NCI-H1417 (cell line): ENCODE data around the gene LGI4.

Experiments used
- DNase-seq, 3 experiments: peaks; one replicate each; lab custom pipeline; 2025; lab: John Stamatoyannopoulos, UW

LGI4 gene

DNA sequence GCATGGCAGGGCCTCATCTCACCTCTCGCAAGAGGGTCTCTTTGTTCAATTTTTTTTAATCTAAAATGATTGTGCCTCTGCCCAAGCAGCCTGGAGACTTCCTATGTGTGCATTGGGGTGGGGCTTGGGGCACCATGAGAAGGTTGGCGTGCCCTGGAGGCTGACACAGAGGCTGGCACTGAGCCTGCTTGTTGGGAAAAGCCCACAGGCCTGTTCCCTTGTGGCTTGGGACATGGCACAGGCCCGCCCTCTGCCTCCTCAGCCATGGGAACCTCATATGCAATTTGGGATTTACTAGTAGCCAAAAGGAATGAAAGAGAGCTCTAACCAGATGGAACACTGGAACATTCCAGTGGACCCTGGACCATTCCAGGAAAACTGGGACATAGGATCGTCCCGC lies 11.3 kb downstream of the LGI4 start:
- DNase-seq: no peak

DNA sequence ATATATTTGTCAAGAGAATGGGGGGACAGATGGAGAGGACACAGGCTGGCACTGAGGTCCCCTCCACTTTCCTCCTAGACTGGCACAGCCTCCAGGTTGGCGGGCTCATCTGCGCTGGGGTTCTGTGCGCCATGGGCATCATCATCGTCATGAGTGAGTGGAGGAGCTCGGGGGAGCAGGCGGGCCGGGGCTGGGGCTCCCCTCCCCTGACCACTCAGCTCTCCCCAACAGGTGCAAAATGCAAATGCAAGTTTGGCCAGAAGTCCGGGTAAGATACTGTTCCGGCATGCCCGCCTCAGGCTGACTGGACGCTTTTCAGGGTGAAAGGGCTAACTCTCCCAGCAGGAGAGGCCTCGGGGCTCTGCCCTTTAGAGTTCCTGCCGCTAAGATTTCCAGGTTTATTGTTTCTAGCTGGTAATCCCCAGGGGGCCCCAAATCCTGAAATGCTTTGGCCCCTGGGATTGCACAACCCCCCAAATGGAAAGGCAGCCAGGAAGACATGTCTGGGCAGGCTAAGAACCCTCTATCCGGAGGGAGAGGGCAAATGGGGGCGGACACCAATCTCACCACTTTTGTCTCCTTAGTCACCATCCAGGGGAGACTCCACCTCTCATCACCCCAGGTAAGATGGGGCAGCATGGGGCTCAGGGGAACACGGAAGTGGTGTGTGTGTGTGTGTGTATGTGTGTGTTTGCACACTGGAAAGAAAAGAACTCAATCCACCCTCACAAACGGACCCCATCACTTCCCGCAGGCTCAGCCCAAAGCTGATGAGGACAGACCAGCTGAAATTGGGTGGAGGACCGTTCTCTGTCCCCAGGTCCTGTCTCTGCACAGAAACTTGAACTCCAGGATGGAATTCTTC lies 11.9 kb downstream of the LGI4 start:
- no peak for DNase-seq

DNA sequence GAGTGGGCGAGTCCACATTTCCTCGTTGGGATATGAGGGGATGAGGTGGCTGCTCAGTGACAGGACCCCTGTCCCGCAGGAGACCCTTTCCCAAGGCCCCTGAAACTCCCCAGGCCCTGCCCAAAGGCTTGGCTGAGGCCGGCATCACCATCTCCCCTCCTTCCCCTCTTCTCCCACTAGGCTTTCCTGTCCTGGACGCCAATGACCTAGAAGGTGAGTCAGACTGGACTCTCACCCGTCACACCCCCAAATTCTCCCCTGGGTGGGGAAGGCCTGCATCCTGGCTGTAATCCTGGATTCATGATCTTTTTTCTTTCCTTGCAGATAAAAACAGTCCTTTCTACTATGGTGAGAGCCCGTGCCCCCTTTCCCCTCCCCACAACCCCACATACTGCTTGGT lies 14.0 kb downstream of the LGI4 start:
- no peak for DNase-seq

DNA sequence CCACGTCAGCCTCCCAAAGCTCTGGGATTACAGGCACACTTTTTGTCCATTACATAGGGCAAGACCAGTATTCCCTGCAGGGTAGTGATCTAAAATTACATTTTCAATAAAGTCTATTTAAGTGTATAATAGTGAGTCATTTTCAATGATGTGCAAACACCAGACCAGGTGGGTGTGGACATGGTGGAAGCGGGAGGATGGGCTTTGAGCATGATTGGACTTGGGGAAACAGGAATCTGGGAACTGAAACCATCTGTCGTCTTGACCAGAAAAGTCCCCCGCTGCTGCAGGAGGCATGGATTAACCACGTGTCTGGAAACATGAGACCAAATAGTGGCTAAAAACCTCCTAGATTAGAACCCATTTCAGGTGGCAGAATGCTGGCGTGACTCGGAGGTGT lies 14.4 kb downstream of the LGI4 start:
- peak in 2 of 3 experiments; percentile 44 to 80 for DNase-seq

DNA sequence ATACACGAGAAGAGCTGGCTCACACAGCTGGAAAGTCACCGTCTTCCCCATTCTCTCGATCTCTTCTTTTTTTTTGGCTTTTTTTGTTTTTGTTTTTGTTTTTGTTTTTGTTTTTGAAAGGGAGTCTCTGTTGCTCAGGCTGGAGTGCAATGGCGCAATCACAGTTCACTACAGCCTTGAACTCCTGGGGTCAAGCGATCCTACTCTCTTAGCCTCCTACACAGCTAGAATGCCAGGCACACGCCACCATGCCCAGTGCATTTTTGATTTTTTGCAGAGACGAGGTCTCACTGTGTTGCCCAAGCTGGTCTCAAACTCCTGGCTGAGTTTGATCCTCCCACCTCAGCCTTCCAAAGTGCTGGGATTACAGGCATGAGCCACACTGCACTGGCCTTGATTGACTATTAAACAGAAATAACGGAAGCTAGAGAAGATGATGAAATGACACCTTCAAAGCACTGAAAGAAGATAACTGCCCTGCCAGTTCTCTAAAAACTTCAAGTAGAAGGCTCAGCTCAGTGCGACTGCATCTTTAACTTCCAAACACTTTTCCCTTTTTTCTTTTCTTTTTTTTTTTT lies 15.2 kb downstream of the LGI4 start:
- DNase-seq: no peak

DNA sequence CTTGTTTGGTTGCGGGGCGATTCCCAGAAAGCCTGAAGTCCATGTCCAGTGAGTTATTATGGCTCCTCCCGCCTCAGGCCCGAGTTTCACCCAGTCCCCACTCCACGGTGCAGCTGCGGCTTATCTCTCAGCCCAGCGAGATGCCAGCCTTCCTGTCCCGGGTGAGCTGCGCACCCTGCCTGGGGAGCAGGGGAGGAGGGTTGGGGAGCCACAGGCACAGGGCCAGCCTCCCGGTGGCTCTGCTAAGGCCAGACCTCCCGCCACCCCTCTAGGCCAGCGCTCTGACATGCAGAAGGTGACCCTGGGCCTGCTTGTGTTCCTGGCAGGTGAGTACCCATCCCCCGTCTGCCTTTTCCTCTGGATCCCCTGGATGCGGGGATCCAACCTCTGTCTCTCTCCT lies 15.8 kb downstream of the LGI4 start:
- no peak for DNase-seq

DNA sequence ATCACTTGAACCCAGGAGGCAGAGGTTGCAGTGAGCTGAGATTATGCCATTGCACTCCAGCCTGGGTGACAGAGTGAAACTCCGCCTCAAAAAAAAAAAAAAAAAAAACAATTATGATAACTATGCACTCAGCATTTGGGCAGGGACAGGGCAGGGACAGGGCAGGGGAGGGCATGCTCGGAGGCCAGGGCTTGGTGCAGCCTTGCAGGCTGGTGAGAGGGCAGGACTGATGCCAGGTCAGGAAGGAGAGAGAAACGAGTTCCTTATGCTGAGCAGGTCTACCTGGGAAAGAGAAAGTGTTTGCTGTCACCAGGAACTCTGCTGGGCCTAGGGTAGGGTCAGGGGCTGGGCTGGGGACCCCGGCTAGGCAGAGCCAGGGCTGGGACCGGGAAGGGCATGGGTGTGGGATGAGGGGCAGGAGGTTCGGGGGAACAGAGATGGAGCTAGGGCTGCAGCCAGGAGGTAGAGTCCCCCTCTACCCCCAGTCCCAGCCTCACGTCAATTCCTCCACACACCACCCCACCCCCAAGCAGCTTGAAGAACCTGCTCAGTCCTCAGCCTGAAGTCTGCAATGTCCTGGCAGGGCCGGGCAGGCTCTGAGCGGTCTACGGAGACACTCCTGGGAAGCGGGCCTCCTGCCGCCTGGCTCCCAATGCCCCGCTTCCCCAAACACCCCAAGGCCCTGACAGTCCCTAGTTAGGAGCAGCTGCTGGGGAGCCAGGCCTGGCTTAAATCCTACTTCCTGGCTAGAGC lies 16.4 kb downstream of the LGI4 start:
- no peak for DNase-seq

DNA sequence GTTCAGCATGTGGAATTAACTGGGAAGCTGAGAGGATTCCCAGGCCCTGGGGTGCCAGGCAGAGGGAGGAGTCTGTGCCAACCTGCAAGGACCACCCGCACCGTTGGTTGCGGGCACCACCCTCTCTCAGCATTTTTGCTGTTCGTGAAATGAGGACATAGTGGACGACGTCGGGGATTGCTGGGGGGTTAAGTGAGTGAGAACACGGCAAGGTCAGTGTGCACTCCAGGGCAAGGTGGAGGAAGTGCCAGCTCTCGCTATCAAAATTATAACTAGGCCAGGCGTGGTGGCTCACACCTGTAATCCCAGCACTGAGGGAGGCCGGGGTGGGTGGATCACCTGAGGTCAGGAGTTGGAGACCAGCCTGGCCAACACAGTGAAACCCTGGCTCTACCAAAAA lies 17.1 kb downstream of the LGI4 start:
- DNase-seq: no peak

DNA sequence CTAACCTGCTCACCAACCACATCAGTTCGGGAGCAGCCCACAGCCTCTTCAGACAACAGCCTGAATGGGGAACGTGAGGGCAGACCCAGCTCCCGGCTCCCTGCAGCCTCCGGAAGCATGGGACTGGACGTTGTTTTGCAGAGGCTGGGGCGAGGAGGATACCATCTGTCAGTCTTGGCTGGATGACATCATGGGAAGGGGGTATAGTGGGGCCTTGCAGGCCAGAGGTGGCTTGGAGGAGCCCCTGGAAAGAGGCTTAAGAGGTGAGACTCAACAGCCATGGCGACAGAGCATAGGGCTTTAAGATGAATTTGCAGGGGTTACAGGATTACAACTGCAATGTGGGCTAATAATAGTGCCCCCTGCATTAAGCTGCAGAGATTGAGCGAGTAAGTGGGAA lies 17.7 kb downstream of the LGI4 start:
- no peak for DNase-seq

DNA sequence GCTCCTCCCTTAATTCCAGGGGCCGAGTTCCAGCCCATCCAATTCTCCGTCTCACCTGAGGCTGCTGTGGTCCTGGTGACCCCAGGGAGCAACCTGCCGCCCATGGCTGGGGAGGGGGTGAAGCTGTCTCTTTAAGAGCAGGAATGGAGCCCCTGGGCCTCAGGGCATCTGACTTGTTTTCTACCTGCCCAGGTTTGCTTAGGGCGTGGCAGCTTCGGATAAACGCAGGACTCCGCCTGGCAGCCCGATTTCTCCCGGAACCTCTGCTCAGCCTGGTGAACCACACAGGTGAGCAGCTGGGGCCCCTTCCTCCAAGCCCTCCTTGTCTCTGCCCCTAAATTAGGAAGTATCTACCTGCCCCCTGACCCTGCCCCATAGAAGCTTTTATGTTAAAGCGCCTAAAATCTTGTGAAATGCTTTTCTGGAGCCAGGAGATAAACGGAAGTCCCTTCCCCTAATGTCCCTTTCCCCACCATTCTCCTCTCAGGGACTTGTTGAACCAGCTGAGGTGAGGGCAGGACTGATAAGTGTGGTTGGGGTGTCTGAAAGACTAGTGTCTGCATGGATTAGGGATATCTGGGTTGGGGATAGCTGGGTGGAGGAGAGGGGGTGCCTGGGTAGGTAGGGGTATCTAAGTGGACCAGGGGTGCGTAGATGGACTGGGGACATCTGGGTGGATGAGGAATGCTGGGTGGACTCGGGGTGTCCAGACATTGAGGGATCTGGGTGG lies 18.6 kb downstream of the LGI4 start:
- peak in 2 of 3 experiments; percentile 53 to 65 for DNase-seq

DNA sequence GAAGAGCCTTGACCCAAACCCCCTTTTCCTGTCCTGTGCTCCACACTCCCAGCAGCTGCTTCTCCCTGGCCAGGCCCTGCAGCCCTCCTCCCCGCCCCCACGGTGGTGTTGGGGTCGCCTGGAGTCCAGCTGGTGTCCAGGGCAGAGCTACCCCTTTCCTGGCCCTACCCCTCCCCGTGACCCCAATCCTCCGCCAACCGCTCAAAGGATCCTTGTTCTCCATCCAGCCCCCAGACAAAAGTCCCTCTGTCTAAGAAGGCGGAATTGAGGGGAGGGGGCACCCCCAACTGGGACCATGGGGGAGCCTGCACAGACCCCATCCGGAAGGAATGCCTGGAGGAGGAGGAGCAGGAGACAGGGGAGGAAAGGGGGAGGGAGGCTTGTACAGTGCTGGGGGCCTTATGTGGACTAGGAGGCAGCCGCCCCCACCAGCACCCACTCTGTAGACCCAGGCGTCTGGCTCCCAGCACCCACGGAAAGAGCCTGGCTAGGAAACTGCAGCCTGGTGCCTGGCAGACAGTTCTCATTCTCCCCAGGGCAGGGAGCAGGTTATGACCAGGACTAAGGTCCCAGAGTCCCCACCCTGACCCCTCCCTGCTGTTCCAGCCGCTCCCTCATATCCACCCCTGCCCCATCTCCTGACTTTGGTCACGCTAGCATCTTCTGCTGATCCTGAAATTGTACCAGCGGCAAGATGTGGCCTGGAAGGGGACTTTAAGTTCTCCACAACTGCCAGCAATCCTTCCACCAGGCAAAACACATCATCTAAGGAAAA lies 19.5 kb downstream of the LGI4 start, which contains the start of gene FXYD3:
Gene FXYD3 (plus strand): TSS at position 647 of the 775 bp plus-strand sequence. CDS start 3,554 bp downstream, outside the sequence.
- peak in 1 of 3 experiments; percentile 32 for DNase-seq

DNA sequence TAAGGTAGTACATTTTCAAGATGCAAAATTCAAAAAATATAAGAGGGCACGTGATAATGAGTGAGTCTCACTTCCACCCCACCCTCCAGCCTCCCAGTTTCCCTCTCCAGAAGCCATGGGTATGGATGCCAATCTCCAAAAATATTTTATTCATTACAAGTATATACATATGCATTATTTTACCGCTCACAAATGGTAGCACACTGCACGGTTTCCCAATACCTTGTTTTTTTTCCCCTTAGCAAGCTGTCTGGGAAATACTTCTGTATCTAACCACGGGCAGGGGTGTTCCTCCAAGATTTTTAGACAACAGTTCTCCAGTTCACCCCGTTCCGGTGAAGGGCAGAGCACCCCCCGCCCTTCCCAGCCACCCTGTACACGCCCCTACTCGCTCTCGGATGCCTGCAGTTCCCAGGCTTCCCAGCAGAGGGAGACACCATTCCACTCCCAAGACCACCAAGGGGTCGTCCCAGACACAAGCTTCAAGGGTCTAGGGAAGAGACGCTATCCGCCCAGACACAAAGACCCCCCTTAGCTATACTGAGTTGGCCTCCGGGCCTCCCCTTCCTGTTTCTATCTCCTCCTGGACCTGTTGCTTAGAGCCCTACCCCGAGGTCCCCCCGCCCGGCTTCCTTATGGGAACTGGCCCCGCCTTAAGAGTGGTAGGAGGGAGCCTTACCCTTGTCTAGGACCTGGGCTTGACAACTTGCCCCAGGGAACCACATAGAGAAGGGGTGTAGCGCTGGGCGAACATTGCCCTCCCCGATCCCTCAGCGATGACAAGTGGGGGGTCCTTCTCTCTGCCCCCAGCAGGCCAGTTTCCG lies 20.3 kb downstream of the LGI4 start:
- DNase-seq: peak in 2 of 3 experiments; percentile 33 to 61

DNA sequence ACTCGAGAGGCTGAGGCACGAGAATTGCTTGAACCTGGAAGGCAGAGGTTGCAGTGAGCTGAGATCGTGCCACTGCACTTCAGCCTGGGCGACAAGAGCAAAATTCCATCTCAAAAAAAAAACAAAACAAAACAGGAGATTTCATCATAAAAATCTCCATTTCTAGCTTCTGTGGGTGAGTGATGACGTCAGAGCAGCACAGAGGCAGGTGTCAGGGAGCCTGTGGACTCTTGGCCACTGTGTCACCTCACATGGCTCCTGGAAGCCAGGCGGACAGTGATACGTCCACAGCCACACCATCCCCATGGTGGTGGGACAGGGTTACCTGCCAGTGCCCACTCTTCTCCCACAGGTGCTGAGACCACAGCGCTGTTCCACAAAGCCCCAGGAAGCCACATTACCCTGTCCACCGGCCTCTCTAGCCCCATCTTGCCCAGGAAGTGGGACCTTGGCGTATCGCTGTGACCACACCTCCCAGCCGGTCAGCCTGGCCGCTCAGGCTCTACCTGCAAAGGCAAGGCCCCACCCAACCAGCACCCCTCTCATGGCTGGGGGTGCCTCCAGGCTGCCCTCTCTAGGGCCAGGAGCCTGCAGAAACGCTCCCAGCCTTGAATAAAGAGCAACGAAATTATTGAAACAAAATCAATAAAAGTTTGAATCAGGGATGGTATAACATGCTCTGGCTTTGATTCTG lies 21.7 kb downstream of the LGI4 start:
- no peak for DNase-seq

DNA sequence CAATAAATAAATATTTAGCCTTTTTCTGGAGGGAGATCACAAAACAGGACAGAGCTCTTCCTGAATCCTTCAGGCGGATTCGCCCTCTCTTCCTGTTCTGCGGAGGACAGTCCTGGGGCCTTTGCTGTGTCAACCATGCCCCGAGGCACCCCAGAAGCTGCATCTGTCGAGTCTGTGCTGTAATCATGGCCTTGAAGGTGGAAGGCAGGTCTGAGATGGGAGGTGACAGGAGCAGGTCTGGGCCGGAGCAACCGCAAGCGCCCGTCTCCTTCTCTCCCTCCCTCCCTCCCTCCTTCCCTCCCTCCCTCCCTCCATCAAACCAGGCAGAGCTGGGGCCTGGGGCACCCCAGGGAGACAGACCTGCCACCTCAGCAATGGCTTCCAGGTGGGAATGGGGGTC lies 23.9 kb downstream of the LGI4 start:
- no peak for DNase-seq

DNA sequence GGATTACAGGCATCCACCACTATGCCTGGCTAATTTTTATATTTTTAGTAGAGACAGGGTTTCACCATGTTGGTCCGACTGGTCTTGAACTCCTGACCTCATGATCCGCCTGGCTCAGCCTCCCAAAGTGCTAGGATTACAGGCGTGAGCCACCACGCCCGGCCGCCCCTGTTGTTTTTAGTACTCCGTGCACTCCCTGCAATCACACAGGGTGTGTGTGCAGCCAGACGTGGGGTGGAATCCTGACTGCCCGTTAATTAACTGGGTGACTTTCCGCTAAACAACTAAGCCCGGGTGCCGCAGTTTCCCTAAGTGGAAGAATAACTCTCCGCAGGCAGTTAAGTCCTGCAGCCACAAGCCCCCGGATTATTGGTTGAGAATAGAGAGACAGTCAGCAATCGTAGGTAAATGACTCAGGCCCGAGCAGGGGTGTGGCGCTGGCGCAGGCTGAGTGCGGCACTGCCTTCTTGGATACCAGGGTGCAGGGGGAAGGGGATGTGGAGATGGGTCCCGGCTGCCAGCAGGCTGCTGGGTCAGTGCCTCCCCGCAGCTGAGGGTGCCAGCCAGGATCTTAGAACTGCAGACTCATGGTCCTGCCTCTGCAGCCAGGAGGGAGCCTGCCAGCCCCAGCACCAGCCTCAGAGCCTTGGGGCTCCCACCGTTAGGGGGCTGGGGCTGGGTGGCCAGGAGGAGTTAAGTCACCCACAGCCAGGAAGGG lies 25.3 kb downstream of the LGI4 start:
- no peak for DNase-seq

DNA sequence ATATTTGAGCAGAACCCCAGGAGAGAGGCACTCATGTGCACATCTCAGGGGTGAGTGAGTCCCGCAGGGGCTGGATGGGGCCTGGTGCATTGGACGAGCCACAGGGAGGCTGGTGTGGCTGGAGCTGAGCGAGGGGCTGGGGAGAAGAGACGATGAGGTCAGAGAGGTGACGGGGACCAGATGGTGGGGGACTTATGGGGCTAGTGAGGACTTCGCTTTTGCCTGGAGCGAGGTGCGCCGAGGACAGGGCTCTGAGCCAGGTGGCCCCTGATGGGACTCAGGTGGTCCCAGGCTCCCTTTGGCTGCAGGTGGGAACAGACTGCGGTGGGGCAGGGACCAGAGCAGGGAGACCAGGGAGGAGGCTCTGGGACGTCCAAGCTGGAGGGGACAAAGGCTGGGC lies 26.1 kb downstream of the LGI4 start:
- no peak for DNase-seq

DNA sequence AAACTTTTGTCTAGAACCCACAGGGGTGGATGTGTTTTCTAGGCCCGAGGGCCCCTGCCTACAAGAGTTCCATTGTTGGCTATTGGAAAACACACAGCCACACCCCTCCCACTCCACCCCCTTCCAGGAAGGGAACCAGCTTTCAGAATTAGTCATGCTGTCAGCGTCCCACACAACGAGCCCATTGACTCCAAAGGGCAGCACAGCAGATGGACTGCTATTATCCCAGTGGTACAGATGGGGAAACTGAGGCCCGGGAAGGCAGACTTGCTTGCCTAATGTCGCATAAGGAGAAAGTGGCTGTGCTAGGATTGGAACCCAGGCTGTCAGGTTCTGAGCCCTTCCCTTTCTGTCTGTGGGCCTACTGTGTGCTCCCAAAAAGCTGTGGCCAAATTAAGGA lies 27.3 kb downstream of the LGI4 start:
- no peak for DNase-seq

DNA sequence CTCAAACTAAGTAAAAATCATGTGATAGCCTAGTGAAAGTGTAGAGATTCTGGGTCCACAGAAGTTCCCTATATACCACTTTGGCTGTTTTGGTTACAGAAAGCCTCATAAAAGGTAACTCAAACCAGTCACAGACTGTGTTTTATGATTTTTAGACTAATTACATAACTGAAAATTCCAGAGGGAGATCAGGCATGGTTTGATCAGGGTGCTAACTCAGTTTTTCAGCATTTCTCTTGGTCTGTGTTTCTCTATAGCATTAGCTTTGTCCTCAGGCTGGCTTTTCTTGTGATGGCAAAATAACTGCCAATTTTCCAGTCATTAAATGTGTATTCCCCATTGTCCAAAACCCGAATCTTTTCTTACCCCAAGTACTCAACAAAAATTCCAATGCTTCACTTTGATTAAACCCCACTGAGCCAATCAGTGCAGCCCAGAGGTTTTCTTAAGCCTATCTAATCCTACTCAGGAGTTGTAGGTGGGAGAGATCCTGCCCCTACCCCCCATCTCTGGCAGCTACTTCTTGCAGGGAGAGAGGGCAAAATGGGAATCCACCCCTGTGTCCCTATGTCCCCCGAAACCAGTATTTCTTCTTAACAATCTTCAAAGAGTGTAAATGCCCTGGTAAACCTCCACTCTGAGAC lies 27.8 kb downstream of the LGI4 start:
- no peak for DNase-seq

DNA sequence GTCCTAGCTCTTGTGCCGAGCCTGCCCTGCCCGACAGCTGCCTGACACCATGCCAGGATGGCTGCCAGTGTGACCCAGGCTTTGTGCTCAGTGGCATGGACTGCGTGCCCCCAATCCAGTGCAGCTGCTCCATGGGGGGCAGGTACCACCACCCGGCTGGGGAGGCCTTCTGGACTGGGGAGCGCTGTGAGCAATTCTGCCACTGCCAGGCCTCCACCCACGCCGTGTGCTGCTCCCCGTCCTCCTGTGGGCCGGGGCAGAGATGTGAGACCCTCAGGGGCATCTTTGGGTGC lies 28.6 kb downstream of the LGI4 start:
- DNase-seq: no peak
